H1 (cell line): ENCODE results near the gene NTRK2.

ENCODE experiments used
- BRCA1 ChIP-seq: IDR thresholded peaks from 2 replicates; pipeline ENCODE4 v1.6.1; 2012; ENCODE audit warnings: low read depth, low read length, improper control_type of control experiment
- EZH2 ChIP-seq: fragments of 200-600 bp; sonication (generic); IDR thresholded peaks from 2 replicates; pipeline ENCODE4 v1.7.1; 2012; ENCODE audit warnings: low read depth, mild to moderate bottlenecking, moderate library complexity, low read length, inconsistent platforms; ENCODE audit not compliant: severe bottlenecking
- JUND ChIP-seq: IDR thresholded peaks from 2 replicates; pipeline ENCODE4 v1.6.1; 2011; ENCODE audit warnings: mild to moderate bottlenecking, improper control_type of control experiment, low read length
- MAFK ChIP-seq: IDR thresholded peaks from 2 replicates; pipeline ENCODE4 v1.6.1; 2012; ENCODE audit warnings: low read depth, mild to moderate bottlenecking, improper control_type of control experiment, low read length
- POLR2A ChIP-seq, 2 experiments: IDR thresholded peaks; 1 replicate in 1 of 2; 2 replicates in 1 of 2; pipeline ENCODE4 v1.6.1; 2011; ENCODE audit warnings: low read depth in 2 of 2, low read length in 2 of 2, mild to moderate bottlenecking in 2 of 2; ENCODE audit errors: control extremely low read depth in 1 of 2
- POU5F1 ChIP-seq: IDR thresholded peaks from 2 replicates; pipeline ENCODE4 v1.6.1; 2011; ENCODE audit warnings: low read depth, mild to moderate bottlenecking, low read length, moderate library complexity
- RFX5 ChIP-seq: IDR thresholded peaks from 2 replicates; pipeline ENCODE4 v1.6.1; 2011; ENCODE audit warnings: low read depth, low read length, improper control_type of control experiment, borderline replicate concordance
- SP1 ChIP-seq: IDR thresholded peaks from 2 replicates; pipeline ENCODE4 v1.6.1; 2011; ENCODE audit warnings: low read depth, low read length
- TAF1 ChIP-seq: IDR thresholded peaks from 2 replicates; pipeline ENCODE4 v1.6.1; 2011; ENCODE audit warnings: mild to moderate bottlenecking, low read depth, low read length
- ZNF274 ChIP-seq: IDR thresholded peaks from 2 replicates; pipeline ENCODE4 v1.7.0; 2012; ENCODE audit warnings: low read length, borderline replicate concordance; ENCODE audit errors: extremely low read depth
- TF ChIP-seq, protein P1 (sequence below), 3 experiments: IDR thresholded peaks; 1 replicate in 2 of 3; 2 replicates in 1 of 3; pipeline versions ENCODE4 v1.5.1 to v1.6.1; 2011; ENCODE audit warnings: low read length in 3 of 3, mild to moderate bottlenecking in 3 of 3, inconsistent platforms in 2 of 3, low read depth in 1 of 3, moderate library complexity in 1 of 3; ENCODE audit not compliant: insufficient read depth in 1 of 3; ENCODE audit errors: control extremely low read depth in 1 of 3

DNA sequence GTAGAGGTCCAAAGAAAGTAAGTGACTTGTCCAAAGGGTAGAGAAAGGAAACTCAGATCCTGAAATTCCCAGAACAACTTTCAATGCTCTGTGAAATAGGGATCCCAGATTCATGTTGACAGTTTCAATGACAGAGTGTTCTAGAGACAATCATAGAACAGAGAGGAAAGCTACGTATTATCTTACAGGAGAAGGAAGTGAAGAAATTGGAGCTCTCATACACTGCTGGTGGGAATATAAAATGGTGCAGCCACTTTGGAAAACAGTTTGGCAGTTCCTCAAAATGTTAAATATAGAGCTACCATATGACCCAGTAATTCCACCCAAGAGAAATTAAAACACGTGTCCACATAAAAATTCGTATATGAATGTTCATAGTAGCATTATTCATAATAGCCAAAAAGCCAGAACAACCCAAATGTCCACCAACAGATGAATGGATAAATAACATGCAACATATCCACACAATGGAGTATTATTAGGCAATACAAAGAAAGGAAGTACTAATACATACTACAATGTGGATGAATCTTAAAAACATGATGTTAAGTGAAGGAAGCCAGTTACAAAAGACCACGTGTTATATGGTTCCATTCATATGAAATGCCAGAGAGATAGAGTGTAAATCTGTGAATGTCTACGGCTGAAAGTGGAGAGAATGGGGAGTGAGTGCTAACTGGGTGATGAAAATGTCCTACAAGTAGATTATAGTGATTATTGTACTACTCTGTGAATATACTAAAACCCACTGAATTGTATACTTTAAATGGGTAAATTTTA is 197.1 kb downstream of the NTRK2 start:
- TF ChIP-seq, protein P1, sequence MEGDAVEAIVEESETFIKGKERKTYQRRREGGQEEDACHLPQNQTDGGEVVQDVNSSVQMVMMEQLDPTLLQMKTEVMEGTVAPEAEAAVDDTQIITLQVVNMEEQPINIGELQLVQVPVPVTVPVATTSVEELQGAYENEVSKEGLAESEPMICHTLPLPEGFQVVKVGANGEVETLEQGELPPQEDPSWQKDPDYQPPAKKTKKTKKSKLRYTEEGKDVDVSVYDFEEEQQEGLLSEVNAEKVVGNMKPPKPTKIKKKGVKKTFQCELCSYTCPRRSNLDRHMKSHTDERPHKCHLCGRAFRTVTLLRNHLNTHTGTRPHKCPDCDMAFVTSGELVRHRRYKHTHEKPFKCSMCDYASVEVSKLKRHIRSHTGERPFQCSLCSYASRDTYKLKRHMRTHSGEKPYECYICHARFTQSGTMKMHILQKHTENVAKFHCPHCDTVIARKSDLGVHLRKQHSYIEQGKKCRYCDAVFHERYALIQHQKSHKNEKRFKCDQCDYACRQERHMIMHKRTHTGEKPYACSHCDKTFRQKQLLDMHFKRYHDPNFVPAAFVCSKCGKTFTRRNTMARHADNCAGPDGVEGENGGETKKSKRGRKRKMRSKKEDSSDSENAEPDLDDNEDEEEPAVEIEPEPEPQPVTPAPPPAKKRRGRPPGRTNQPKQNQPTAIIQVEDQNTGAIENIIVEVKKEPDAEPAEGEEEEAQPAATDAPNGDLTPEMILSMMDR (IDR thresholded peaks at IDR 0.05; ENCODE audit: control extremely low read depth in 1 of 3, insufficient read depth in 1 of 3, low read depth in 1 of 3, low read length in 3 of 3) = no peak
- TF ChIP-seq JUND = no peak
- no peak for TF ChIP-seq POLR2A (IDR thresholded peaks at IDR 0.05; ENCODE audit: control extremely low read depth in 1 of 2, low read depth in 2 of 2, low read length in 2 of 2)
- no peak for TF ChIP-seq RFX5
- TF ChIP-seq TAF1 = no peak
- no peak for TF ChIP-seq SP1
- TF ChIP-seq EZH2 = no peak
- no peak for TF ChIP-seq BRCA1
- no peak for TF ChIP-seq MAFK
- no peak for TF ChIP-seq POU5F1
- no peak for TF ChIP-seq ZNF274
